Measurements from ENCODE around the gene GCLC. TPM values are rescaled to one million over a fixed set of nuclear protein-coding genes. Genes with fewer than 3 reads are reported as not detected.

GCLC gene
- total RNA-seq, 6 experiments from 2014 or later: 10.6 to 18.1 (median 16.0) TPM

DNA sequence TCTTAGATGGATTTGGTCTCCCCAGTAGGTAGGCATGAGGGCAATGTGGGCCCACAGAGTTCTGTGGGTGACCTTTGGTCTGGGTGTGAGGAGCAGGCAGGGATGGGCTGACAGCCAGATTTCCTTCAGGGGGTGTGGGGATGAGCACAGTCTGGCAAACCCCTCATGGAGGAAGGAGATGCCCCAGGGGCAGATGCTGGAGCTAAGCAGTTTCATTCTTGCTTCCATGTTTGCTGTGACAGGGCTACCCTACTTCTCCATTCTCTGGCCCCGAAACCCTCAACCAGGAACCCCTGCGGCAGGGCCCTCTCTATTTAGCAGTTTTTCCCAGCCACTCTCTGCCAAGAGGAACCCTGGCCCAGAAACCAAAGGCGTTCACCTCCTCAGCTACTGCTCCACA lies 40.4 kb downstream of the GCLC start:
- Mint-ChIP-seq H3K36me3 (ENCODE audit: low read depth) (peaks cover 7% of the 10 kb centered on the region; the same call in 1 of the 2 replicates), H3K4me1 (ENCODE audit: low read depth) (no peaks in the 10 kb centered on the region), H3K9me3 (no peaks in the 10 kb centered on the region), H3K4me3 (no peak overlapping the region), H3K27me3 (ENCODE audit: insufficient read depth) (no peaks in the 10 kb centered on the region; the same call in 1 of the 2 replicates), H3K27ac (no peak overlapping the region)
- TF ChIP-seq, protein P1, sequence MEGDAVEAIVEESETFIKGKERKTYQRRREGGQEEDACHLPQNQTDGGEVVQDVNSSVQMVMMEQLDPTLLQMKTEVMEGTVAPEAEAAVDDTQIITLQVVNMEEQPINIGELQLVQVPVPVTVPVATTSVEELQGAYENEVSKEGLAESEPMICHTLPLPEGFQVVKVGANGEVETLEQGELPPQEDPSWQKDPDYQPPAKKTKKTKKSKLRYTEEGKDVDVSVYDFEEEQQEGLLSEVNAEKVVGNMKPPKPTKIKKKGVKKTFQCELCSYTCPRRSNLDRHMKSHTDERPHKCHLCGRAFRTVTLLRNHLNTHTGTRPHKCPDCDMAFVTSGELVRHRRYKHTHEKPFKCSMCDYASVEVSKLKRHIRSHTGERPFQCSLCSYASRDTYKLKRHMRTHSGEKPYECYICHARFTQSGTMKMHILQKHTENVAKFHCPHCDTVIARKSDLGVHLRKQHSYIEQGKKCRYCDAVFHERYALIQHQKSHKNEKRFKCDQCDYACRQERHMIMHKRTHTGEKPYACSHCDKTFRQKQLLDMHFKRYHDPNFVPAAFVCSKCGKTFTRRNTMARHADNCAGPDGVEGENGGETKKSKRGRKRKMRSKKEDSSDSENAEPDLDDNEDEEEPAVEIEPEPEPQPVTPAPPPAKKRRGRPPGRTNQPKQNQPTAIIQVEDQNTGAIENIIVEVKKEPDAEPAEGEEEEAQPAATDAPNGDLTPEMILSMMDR (IDR thresholded peaks at IDR 0.05): no peak
- no peak for DNase-seq

DNA sequence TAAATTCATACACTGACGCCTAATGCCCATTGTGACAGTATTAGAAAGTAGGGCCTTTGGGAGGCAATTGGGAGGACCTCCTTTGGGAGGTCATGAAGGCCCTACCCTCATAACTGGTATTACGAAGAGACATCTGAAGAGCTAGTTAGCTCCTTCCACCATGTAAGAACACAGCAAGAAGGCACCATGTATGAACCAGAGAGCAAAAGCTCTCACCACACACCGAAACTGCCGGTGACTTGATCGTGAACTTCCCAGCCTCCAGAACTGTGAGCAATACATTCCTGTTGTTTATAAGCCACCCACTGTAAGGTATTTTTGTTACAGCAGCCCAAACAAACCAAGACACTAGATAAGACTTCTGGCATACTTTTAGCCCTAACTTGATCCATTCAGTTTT lies 41.8 kb downstream of the GCLC start:
- peaks cover 2% of the 10 kb centered on the region for H3K4me1 Mint-ChIP-seq (ENCODE audit: low read depth)
- no peaks in the 10 kb centered on the region for H3K27me3 Mint-ChIP-seq (ENCODE audit: insufficient read depth)
- TF ChIP-seq, protein P1 (IDR thresholded peaks at IDR 0.05): no peak
- no peak overlapping the region for H3K27ac Mint-ChIP-seq
- H3K9me3 Mint-ChIP-seq: no peaks in the 10 kb centered on the region
- no peak for DNase-seq
- no peak overlapping the region for H3K4me3 Mint-ChIP-seq
- H3K36me3 Mint-ChIP-seq (ENCODE audit: low read depth): peaks cover 7% of the 10 kb centered on the region; the same call in 1 of the 2 replicates

DNA sequence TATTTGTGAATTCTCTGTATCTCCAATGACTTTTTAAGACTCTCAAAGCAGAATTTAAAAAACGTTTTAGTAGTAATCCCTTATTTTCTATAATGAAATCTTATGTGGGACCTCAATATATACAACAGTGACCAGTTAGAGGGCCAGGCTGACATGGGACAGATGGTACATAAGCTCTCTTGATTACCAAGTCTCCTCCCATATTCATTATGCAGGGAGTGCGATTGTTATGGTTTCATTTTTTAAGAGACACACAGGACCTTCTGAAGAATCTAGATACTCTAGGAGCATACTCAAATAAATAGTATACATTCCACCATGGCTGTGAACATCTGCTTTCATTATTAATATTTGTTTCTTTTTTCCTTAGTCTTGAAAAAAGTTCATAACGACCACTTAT lies 43.5 kb downstream of the GCLC start:
- peaks cover 18% of the 10 kb centered on the region for H3K4me1 Mint-ChIP-seq (ENCODE audit: low read depth)
- H3K27me3 Mint-ChIP-seq (ENCODE audit: insufficient read depth): no peaks in the 10 kb centered on the region
- H3K36me3 Mint-ChIP-seq (ENCODE audit: low read depth): peaks cover 7% of the 10 kb centered on the region; the same call in 1 of the 2 replicates
- no peak overlapping the region for H3K4me3 Mint-ChIP-seq
- H3K9me3 Mint-ChIP-seq: no peaks in the 10 kb centered on the region
- no peak overlapping the region for H3K27ac Mint-ChIP-seq
- TF ChIP-seq, protein P1 (IDR thresholded peaks at IDR 0.05): no peak
- DNase-seq: no peak

DNA sequence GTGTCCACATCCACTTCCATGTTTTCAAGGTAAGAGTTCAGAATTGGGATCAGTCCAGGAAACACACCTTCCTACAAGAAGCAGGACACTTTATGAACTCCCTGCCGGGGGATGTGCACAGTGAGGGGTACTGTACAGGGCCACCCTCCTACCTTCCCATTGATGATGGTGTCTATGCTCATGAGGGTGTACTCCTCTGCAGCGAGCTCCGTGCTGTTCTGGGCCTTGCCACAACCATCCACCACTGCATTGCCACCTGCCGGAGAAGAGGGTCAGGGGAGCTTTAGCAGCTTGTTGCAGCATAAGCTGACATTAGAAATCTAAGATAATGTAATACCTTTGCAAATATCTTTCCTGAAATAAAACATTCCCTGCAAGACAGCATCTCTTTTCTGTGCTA lies 44.8 kb downstream of the GCLC start:
- no peak for DNase-seq
- Mint-ChIP-seq H3K36me3 (ENCODE audit: low read depth) (no peaks in the 10 kb centered on the region), H3K4me1 (ENCODE audit: low read depth) (peaks cover 31% of the 10 kb centered on the region), H3K27ac (no peak overlapping the region), H3K27me3 (ENCODE audit: insufficient read depth) (no peaks in the 10 kb centered on the region), H3K4me3 (no peak overlapping the region), H3K9me3 (no peaks in the 10 kb centered on the region)
- TF ChIP-seq, protein P1 (IDR thresholded peaks at IDR 0.05): no peak

DNA sequence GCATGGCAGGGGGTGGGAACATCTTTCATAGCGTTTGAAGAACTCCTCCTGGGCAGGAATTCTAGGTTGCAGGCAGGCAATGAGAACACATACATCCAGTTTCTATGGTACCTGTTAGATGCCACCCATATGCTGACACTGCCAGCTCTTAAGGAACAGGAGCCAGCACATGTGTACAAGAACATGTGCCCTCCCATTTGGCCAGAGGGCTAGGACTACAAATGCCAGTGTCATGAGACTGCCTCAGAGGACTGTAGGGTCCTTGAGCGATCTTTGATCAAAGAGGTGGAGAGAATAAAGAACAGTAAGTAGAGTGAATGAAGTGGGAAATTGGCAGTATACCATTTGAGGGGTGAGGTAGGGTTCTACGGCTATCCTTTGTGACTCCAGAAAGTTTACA lies 45.8 kb downstream of the GCLC start:
- TF ChIP-seq, protein P1 (IDR thresholded peaks at IDR 0.05): no peak
- no peak overlapping the region for H3K4me3 Mint-ChIP-seq
- no peaks in the 10 kb centered on the region for H3K36me3 Mint-ChIP-seq (ENCODE audit: low read depth)
- DNase-seq: no peak
- no peaks in the 10 kb centered on the region for H3K27me3 Mint-ChIP-seq (ENCODE audit: insufficient read depth)
- H3K27ac Mint-ChIP-seq: no peak overlapping the region
- no peaks in the 10 kb centered on the region for H3K9me3 Mint-ChIP-seq
- peaks cover 39% of the 10 kb centered on the region for H3K4me1 Mint-ChIP-seq (ENCODE audit: low read depth)

DNA sequence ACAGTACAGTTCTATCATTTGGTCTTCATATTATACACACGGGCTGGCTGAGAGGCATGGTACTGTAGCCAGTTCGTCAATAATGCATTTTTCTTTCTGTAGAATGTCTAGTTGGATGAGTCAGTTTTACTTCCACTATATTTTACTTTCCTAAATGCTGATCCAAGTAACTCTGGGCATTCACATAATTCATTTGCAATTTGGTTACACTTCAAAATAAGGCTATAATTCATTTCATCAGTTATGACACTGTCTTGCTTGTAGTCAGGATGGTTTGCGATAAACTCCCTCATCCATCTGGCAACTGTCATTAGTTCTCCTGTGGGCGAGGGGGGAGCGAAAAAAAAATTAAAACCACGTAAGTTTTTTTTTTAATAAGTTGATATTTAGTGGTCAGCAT lies 46.3 kb downstream of the GCLC start:
- TF ChIP-seq, protein P1 (IDR thresholded peaks at IDR 0.05): no peak
- no peaks in the 10 kb centered on the region for H3K27me3 Mint-ChIP-seq (ENCODE audit: insufficient read depth)
- DNase-seq: no peak
- H3K4me1 Mint-ChIP-seq (ENCODE audit: low read depth): peaks cover 44% of the 10 kb centered on the region
- no peak overlapping the region for H3K4me3 Mint-ChIP-seq
- H3K27ac Mint-ChIP-seq: no peak overlapping the region
- H3K36me3 Mint-ChIP-seq (ENCODE audit: low read depth): no peaks in the 10 kb centered on the region
- H3K9me3 Mint-ChIP-seq: no peaks in the 10 kb centered on the region
